ENCODE data around the gene ELMO2.
"Not testable (repeated sequence)": the region's sequence is repeated elsewhere in the genome, so short reads cannot be mapped to it uniquely, and the experiment has no call there.

ELMO2 gene

DNA sequence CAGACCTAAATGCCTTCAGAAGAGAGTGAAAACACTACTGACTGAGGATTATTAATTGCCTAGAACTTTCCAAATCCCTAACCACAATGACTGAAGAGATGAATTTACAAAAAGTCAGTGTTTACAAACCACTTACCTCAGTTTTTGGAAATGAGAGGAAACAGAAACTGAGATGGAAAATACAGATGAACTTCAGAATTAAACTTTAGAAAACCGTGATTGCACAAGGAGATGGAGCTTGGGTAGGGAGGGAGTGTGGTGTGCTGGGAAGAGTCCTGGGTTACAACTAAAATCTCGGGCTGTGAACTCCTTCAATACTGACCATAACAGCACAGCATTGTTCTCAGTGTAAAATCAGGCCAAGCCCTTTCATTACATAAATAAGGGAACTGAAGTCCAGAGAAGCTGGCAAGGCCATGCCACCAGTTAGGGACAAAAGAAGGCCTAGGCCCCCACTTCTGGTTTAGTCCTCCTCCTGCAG is 4.0 kb downstream of the ELMO2 start:
- no peak for DNase-seq (ENCODE audit: low read depth in 2 of 2)

DNA sequence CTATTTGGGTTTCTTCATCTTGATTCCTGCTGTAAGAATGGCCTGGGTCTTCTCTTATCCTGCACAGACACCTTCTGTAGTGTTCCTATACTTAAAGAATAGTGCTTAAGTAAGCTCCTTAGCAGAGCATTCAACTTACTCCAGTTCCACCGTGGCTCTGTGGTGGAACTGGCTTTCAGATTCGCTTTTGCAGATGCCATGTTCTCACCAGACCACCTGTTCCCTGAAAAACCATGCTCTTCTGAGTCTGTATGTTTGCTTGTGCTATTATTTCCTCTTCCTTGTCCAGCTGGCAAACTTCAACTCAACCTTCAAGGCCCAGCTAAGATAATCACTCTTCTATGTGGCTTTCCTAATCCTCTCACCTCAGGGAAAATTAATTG is 4.9 kb downstream of the ELMO2 start:
- DNase-seq (ENCODE audit: low read depth in 2 of 2): no peak

DNA sequence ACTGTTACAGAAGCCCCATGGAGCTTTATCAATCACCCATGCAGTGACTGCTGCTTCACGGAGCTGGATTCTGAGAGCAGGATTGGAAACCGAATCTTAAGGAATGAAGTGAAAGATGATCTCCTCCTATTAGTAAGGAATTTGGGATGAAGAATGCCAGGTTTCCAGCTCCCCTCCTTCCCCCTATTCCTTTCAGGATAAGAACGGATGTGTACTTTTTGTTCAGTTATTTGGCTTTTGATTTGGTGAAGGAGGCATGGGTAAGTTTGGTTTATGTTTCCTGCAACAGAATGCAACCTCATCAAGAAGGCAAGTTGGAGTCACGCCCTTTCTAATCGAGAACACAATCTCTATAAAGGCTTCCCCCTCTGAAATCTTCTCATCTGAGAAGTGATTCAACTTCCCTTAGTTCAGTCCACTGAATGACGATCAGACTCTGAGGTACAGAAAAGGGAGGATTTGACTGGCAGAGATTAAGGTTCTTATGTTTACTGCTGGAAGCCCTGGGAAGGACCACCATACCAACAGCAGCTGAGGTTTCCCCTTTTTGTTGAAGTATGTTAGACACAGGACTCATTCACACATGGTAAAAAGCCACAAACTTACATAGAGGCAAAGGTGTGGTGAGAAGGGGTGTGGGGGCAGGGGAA is 5.5 kb downstream of the ELMO2 start:
- no peak for DNase-seq (ENCODE audit: low read depth in 2 of 2)

DNA sequence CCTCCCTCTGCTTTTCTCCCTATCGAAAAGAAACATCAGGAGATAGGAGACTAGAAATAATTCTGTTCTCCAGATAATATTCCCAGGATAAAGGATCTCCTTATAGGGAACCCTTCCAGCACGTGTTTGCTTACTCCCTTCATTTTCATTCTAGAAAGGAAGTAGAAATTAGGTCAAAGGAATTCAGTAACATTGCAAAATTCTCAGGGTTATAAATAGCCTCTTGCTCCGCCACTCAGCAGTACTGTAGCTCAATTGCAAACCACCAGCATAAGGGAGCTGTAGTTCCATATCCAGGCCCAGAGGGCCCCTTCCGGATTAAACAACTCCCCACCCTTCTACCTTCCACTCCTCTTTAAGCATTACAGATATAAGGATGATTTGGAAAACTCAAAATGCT is 6.2 kb downstream of the ELMO2 start:
- DNase-seq (ENCODE audit: low read depth in 2 of 2): no peak

DNA sequence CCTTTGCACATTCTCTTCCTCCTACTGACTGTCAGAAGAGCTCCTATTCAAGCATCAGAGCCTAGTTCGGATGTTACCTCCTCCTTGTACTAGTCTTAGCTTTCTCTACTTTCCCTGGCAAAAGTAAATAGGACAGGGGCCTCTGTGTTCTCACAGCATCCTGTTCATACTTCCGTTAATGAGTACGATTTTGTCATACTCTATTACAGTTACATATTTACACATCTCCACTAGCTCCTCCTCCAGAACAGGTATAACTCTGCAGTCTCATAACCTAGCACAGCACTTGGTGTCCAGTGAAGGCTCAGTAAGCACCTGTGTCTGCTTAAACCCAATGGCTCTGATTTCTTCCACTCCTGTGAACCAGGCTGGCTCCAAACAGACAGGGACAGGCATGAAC is 7.0 kb downstream of the ELMO2 start:
- no peak for DNase-seq (ENCODE audit: low read depth in 2 of 2)

DNA sequence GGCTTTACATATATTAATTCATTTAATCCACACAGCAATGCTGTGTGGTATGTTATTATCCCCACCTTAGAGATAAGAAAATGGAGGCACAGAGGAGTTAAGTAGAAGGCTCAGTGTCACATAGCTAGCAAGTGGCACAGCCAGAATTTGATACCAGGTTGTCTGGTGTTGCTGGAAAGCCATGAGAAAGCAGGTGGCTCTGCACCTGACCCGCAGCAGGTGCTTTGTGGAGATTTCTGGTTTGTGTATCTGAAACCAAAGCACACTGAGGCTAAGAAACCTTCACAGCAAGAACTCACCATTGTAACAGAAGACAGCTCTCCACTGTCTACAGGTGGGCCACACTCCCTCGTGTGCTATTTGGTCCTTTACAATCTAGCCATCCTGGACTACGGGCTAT is 7.5 kb downstream of the ELMO2 start:
- DNase-seq (ENCODE audit: low read depth in 2 of 2): no peak

DNA sequence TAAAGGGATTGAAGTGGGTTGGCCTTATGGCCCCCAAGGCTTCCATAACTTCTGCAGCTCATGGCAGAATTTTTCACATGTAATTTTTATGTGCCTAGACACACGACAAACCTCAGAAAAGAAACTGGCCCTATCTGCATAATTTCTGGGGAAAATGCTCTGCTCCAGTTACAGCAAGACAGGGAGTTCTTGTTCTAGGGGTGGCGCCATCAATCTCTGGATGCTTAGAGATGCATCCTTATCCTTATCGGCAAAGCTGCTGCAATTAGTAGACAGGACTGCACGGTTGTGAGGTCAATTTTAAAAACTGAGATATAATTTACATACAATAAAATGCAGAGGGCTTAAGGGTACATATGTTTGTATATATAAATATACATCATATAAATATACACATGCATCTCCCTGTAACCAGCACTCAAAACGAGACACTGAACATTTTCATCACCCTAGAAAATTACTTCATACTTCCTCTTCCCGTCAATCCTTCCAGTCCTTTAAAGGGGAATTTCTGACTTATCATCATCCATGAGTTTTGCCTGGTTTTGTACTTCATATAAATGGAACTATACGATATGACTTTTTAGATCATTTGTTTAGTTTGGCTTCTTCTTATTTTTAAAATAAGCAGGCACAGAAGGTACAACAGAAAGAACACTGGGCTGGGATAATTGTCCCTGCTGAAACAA is 10.2 kb downstream of the ELMO2 start:
- DNase-seq (ENCODE audit: low read depth in 2 of 2): no peak

DNA sequence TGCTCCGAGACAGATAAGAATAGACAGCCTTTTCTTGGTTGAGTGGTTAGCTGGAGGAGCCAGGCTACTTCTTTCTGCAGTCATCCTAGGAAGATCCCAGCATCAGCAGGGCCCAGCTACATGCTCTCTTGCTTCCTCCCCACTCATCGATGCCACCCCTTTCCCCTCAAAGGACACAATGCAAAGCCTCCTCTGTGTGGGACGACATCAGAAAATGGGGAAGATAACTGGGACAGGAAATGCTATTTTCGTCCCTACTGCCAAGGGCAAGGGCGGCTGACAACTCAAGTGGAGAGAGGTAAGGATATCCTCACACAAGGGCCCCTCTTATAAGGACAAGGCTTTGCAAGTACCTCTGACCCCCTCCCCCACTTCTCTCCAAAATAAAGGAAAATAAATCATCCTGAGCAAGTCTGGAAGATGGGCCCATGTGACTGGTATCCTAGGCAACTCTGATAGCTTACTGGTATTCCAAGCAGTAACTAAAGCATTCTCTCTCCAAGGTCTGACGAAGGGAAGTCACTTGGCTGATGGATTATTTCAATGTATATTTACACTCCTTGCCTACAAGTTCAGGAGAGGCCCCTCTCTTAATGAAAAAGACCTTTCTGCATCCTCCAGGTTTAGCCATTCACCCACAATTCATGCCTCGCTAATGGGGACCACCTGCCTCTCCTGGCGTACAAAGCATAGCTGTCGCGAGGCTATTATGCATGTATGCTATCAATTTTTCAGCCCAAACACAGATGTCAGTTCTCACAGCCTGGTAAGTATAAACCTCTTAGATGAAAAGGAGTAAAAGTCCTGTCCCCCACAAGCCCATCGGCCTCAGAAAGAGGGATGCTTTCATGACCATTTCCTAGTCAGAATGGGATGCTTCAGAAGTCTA is 11.3 kb downstream of the ELMO2 start:
- DNase-seq (ENCODE audit: low read depth in 2 of 2): no peak

DNA sequence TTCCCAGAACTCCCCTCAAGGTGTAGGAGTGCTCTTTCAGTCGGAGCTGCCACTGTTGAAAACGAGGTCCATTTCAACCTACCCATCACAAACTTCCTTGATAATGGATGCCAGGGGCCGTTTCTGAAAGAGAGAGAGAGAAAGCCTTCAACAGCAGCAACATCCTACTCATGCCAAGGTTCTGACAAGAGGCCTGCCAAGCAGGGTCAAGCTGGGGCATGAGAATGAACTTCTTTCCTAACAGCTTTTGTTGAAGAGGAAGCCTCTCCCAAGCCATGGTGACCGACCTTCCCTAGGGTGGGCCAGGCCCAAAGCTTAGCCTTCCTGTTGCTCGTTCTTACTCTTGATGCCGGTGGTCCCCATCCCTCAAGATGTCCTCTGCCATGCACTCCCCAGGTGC is 12.4 kb downstream of the ELMO2 start:
- DNase-seq (ENCODE audit: low read depth in 2 of 2): no peak

DNA sequence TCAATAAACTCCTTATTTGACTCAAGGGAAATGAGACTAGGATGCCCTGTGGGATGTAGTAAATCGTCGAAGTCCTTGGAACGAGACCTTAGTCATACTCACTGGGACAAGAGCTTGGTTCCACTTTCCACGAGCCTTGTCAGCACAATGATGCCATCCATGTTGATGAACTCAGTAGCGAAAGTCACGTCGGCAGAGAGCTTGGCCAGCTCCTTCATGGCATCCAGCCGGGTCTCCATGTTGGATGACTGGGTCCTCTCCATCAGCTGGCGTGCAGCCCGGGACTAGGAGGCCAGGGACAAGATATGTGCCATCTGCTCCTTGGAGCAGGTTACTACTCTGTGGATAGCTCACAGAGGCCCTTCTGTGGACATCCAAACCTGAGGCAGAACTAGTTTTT is 17.5 kb downstream of the ELMO2 start:
- DNase-seq (ENCODE audit: low read depth in 2 of 2): no peak

DNA sequence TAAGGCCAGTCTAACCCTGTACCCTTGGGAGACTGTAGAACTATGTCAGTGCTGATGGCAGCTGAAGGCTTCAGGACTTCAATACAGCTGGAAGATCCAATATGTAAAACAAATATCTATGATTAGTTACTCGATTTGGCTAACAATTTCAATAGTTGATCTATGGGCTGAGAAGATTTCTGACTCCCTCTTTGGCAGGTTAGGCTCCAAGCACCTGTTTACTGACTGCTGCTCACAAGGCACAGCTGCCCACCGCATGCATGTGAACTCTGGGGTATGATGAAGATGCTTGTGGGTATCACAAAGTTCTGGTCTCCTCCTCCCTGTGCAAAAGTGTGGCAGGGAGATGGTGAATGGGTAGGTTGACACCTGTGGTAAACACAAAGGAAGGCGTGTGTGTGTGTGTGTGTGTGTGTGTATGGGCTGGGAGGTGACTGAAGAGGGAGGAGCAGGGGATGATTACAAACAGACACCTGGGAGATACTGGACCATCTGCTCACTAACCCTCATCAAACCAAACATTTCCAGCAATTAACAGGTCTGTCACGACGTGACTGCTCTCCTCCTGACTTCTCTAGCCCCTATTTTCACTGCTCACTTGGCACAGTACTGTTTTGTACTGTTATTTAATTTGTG is 18.1 kb downstream of the ELMO2 start:
- DNase-seq (ENCODE audit: low read depth in 2 of 2): no peak

DNA sequence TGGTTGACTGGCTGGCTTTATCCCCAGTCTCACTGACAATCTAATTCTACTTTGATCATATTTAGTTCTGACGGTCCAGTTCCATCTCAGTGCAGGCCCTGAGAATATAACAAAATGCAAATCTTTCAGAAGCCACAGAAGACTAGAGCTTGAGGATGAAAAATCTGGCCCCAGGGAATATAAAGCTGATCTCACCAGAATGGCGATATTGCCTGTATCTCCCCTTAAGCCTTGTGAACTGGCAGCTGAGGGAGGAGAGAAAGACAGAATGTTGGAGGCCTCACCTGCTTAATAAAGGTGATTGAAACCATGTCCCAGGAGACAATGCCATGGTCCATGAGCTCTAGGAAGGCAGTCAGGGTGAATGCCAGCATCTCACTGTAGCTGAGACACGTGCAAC is 19.4 kb downstream of the ELMO2 start:
- not testable (repeated sequence) for DNase-seq (ENCODE audit: low read depth in 2 of 2)

DNA sequence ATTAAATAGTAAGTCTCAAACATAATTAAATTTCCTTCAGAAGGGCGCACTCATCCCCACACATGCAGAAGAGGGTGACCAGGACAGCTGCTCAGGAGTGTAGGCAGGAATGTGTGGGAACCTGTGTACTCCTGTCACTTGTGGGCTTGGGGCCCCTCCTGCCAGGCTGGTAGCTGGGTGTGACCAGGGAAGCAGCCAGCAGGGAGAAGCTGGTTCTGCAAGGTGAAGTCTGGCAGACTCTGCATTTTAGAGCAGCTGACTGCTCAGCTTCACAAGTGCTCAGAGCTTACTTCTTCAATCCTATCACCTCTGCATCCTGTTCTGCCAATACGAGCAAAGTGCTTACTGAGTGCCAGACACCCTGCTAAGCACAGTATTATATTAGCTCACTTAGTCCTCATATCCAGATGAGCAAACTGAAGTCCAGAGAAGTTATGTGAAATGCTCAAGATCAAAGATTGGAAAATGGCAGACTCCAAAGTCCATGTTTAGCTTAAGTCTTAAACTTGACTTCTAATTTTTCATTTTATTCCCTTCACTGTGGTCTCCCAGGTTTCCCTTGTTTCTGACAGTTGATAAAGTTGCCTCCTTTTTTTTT is 27.9 kb downstream of the ELMO2 start:
- no peak for DNase-seq (ENCODE audit: low read depth in 2 of 2)

DNA sequence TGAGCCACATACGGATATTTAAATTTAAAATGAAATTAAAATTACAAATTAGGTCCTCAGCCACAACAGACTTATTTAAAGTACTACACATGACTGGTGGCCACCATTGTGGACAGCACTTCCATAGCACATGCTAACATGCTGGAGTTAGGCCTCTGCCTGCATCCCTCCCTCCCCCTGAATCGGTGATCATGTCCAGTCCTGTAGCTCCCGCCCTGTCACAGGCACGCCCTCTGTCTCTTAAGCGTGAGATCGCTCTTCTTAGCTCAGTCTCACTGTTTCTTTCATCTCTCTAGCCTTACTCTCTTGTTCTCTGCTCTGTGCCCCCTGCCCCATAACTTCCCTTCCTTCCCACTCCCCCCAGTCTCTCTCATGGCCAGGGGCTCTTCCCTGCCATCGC is 28.9 kb downstream of the ELMO2 start:
- DNase-seq (ENCODE audit: low read depth in 2 of 2): no peak

DNA sequence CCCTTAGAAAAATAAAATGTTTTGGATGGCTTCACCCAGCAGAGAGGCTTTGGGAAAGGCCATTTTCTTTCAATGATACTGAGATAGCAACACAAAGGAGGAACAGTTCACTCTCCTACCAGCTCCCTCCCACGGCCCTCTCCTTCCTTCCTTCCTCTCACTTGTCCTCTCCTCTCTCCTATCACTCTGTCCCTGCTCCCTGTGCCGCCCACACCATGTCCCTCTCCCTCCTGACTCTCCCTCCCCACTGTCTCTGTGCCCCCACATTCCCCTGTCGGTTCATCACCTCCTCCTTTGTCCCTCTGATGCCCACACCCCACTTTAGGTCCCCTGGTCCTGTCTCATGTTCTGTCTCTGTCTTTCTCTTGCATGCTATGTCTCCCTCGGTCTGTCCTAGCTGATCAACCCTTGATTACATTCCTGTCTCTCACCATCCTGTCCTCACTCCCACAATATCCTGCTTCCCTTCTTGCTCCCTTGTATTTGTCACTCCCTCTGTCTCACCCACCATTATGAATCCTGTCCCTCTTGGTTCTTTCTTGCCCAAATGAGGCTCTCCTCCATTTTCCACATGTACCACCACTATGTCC is 30.1 kb downstream of the ELMO2 start:
- no peak for DNase-seq (ENCODE audit: low read depth in 2 of 2)

DNA sequence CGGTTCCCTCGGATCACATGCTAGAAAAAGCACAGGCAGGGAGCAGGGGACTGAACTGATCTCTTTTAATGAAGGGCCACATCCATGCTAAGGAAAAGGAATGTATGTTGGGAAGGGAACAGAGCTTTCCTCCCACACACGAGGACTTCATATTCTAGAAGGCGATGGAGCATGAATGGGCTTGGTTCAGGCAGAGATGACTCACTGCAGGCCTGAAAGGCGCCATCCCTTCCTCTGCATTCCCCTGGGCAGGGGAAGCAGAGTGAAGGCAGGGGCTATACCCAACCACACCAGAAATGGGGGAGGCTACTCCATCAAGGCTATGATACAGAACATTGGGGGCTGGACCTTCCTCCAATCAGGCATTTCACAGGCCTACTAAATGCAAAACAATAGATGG is 30.6 kb downstream of the ELMO2 start:
- DNase-seq (ENCODE audit: low read depth in 2 of 2): no peak

DNA sequence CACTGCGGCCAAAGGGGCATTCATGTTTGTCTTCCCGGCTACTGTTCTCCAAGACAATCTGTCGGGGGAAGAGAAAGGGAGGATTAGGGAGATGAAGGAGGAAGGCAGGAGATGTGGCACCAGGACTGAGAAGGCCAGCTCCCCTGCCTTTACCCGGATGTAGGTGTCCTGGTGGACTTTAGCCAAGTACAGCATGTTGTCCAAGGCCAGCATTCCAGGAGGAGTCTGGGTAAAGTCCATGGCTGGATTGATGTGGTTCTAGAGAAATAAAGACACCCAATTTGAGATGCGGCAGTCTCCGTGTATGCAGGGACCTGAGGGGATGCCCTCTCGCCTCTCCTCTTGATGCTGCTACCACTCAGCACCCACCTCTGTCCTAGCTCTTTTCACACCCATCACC is 32.0 kb downstream of the ELMO2 start:
- DNase-seq (ENCODE audit: low read depth in 2 of 2): no peak

DNA sequence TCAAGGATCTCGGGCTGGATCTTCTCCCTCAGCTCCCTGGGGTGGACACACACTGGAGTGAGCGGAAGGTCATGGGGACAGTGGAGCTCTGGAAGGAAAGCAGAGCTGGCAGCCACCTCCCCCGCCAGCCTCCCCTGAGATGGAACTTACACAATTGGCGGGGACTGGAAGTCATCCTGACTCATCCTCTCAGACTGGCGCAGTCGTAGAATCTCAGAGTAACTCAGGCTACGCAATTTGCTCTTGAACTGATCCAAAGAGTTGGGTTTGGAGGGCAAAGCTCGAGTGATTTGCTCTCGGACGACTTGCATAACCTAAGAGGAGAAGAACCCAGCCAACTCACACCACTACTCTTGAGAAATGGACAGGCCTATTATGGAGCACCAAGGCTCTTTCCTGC is 34.8 kb downstream of the ELMO2 start:
- no peak for DNase-seq (ENCODE audit: low read depth in 2 of 2)

DNA sequence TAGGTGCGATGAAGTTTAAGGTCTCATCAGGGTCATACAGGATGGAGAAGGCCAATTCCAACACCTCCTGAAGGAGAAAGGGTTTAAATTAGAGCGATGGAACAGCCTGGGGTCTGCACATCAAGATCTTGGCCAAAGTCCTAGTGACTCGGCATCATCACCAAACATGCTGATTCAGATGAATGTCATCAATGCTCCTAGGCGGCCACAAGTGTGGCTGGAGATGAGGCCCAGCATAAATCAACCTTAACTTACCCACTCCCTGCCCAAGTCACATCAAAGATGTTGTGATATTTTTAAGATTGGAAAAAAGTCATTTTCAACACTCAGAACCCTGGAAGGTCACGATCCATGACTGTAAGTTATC is 37.5 kb downstream of the ELMO2 start:
- DNase-seq (ENCODE audit: low read depth in 2 of 2): no peak

DNA sequence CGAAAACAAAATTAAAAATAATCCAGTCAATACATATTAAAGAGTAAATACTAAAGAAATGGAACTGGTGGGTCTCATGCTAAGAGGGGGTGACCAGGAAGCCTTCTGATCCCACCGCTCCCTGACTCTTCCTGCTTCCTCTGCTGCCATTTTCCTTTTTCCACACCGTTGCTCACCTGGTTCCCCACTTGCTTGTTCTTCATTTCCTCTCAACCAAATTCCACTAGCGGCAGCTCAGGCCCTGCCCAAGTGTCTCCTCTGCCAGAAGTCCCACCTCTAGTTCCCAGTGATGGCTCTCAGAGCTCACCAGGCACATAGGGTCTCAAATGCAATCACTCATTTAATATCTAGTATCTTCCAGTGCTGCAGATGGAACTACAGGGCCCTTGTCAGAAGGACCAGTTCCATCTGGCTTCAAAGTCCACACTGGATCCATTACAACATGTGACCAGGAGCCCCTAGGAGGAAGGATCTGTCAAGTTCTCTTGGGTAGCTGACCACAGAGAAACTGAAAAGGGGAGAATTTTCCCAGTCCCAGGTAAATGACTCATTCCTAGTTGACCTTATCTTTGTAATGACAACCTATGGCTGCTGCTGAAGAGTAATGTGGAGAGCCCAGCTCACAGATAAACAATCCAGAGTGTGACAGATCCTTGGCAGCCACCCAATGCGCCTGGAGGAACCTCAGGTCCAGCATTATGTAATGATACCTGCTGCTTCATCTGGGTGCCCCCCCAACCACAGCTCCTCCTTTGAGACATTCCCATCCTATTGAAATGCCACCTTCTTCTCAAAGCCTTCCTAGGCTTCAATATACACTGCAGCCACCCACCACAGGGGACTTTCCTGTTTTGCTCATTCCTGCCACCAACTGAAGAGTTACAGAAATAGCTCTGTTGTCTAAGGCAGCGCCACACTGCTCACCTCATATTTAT is 38.2 kb downstream of the ELMO2 start:
- DNase-seq (ENCODE audit: low read depth in 2 of 2): no peak
